Activated gamma-delta T cell (primary cell): ENCODE results near the gene TMEM243.

Experiments
- DNase-seq: peaks from one replicate; lab custom pipeline; 2025; lab: John Stamatoyannopoulos, UW

TMEM243 gene

GRCh38 chr7:87156709-87157108 is 62.8 kb downstream of the TMEM243 start:
- DNase-seq, result no peak

GRCh38 chr7:87155788-87156187 is 63.7 kb downstream of the TMEM243 start:
- no peak for DNase-seq

- DNase-seq, result no peak
Observed at GRCh38 chr7:87154569-87154968, 65.0 kb downstream of the TMEM243 start.

GRCh38 chr7:87154166-87154565 is 65.4 kb downstream of the TMEM243 start:
- DNase-seq, result no peak

- no peak for DNase-seq
Observed at GRCh38 chr7:87152897-87153641, 66.5 kb downstream of the TMEM243 start.

GRCh38 chr7:87152112-87152896 is 67.2 kb downstream of the TMEM243 start, which contains the start of gene DMTF1:
Gene DMTF1 (plus strand): TSS chr7:87152453. CDS start chr7:87164942, 12,489 bp downstream.
- peak; percentile 79 for DNase-seq

- no peak for DNase-seq
Observed at GRCh38 chr7:87151729-87152111, 67.8 kb downstream of the TMEM243 start.

GRCh38 chr7:87151002-87151728 is 68.4 kb downstream of the TMEM243 start:
- DNase-seq, result no peak

- no peak for DNase-seq
Observed at GRCh38 chr7:87148332-87148955, 71.1 kb downstream of the TMEM243 start.

- DNase-seq, result no peak
Observed at GRCh38 chr7:87147500-87147899, 72.0 kb downstream of the TMEM243 start.

GRCh38 chr7:87146740-87147386 is 72.7 kb downstream of the TMEM243 start:
- DNase-seq, result no peak
